H1 (cell line): ENCODE measurements around the gene TTC28. TPM values are rescaled to one million over a fixed set of nuclear protein-coding genes. Genes with fewer than 3 reads are reported as not detected.

ENCODE experiments used
- CBX8 ChIP-seq: fragments of 300-800, 300-1000 bp; sonication (generic); IDR thresholded peaks from 2 replicates; pipeline ENCODE4 v1.7.1; 2016; ENCODE audit warnings: low read depth, low read length, borderline replicate concordance
- TEAD4 ChIP-seq: IDR thresholded peaks from 2 replicates; pipeline ENCODE4 v1.6.1; 2012; ENCODE audit warnings: low read depth, low read length, inconsistent platforms, mixed read lengths
- polyA plus RNA-seq, 7 experiments: library from polyadenylated mRNA; depleted of rRNA in 3 of 7; stranded (reverse) in 5 of 7; unstranded in 2 of 7; fragments of >200 nt in 5 of 7; fragments of 200-250 nt in 2 of 7; gene quantifications; 1 replicate in 5 of 7; 2 replicates in 1 of 7; 4 replicates in 1 of 7; pipeline versions ENCODE4 v1.2.1 to v1.2.3, GENCODE V29; 2011 to 2013; ENCODE audit warnings: missing spikeins in 2 of 7, mixed read lengths in 2 of 7
- total RNA-seq: library from RNA; stranded (reverse); fragmentation: NEBNext Ultra II Directional; extraction: Animal tissue kit (Norgen Biotek cat#: 25700); gene quantifications from 2 replicates; pipeline ENCODE4 v1.2.1, GENCODE V29; 2021

The TTC28 gene
- total and polyA plus RNA-seq, 2 of the 8 experiments (the other 6 are each of a cell fraction or from before 2014, with no cell fraction given), result 2.6 to 12.6 TPM

DNA sequence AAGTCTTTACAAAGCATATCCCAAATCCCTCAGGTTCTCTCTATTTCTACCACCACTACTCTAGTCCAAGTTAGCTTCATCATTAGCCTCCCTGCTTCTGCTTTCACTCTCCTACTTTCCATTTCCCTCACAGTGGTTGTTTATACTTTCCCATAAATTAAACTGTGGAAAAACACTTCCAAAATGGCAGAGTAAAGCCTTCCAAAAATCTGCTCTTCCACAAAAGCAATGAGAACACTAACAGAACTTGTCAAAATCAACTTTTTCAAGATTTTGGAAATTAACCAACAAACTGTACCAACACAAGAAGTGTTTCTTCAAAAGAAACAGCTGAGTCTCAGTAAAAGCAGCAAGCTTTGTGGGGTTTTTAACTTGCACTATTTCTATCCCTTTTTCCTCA lies 71.8 kb downstream of the TTC28 start (continued):
- TF ChIP-seq TEAD4 (no peak), CBX8 (no peak)
